Ascending aorta (tissue), 2 donors: ENCODE data around the gene GLRA2. TPM values are rescaled to one million over a fixed set of nuclear protein-coding genes. Genes with fewer than 3 reads are reported as not detected.

Source experiments
- DNase-seq, 2 donors: peaks; one replicate each; pipeline ENCODE4 v3.0.0-alpha.2; 2019; ENCODE audit warnings: low spot score in 2 of 2
- H3K27ac ChIP-seq, 2 donors: fragments of 200-600 bp; sonication (generic); one replicate each; pipeline ENCODE4 v1.5.1; 2016 to 2017; ENCODE audit warnings: mild to moderate bottlenecking in 1 of 2
- H3K27me3 ChIP-seq: fragments of 200-600 bp; sonication (generic); one replicate; pipeline ENCODE4 v1.5.1; 2017
- H3K36me3 ChIP-seq, 2 donors: fragments of 200-600 bp; sonication (generic); one replicate each; pipeline ENCODE4 v1.5.1; 2016
- H3K4me1 ChIP-seq, 2 donors: fragments of 200-600 bp; sonication (generic); one replicate each; pipeline ENCODE4 v1.5.1; 2016 to 2017; ENCODE audit warnings: mild to moderate bottlenecking in 1 of 2
- H3K4me3 ChIP-seq, 2 donors: fragments of 200-600 bp; sonication (generic); one replicate each; pipeline ENCODE4 v1.5.1; 2016 to 2017; ENCODE audit warnings: mild to moderate bottlenecking in 1 of 2
- H3K9me3 ChIP-seq, 2 donors: fragments of 200-600 bp; sonication (generic); one replicate each; pipeline ENCODE4 v1.5.1; 2016
- intact Hi-C: fragments of 100-400 bp; cut with DNase I; formaldehyde crosslinking; loops from one replicate; pipeline ENCODE4 v1.15.1; 2023
- total RNA-seq: library from RNA; depleted of rRNA; stranded (reverse); fragments of >200 nt; gene quantifications from one replicate; pipeline ENCODE4 v1.1.0, GENCODE V29; 2016
- TF ChIP-seq, protein P1 (sequence below), 3 experiments: fragments of 200-600 bp in 2 of 3; fragments of 450-650 bp in 1 of 3; sonication (generic) in 2 of 3; IDR thresholded peaks; one replicate each; pipeline ENCODE4 v1.5.1; 2016 to 2019; ENCODE audit warnings: antibody characterized with exemption in 3 of 3, mild to moderate bottlenecking in 1 of 3, moderate library complexity in 1 of 3

Gene GLRA2
- total RNA-seq, 1 donor from 2014 or later: not detected

DNA sequence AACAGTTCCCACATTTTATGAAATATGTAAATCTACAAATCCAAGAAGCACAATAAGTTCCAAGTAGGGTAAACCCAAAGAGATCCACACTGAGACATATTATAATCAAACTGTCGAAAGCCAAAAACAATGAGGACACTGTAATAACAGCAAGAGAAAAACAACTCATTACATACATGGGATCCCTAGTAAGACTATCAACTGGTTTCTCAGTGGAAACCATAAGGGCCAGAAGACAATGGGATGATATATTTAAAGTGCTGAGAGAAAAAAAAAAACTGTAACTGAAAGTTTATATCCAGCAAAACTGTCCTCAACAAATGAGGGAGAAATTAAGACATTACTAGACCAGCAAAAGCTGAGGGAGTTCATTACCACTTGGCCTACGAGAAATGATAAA, 34.7 kb downstream of the GLRA2 start:
- Histone ChIP-seq H3K4me1 (no peaks in the 10 kb centered on the region), H3K9me3 (peaks cover 0 to 9% of the 10 kb centered on the region in 2 donors), H3K27me3 (no peaks in the 10 kb centered on the region), H3K27ac (no peak overlapping the region), H3K36me3 (no peaks in the 10 kb centered on the region), H3K4me3 (no peak overlapping the region)
- intact Hi-C loops: no loop called here
- TF ChIP-seq, protein P1, sequence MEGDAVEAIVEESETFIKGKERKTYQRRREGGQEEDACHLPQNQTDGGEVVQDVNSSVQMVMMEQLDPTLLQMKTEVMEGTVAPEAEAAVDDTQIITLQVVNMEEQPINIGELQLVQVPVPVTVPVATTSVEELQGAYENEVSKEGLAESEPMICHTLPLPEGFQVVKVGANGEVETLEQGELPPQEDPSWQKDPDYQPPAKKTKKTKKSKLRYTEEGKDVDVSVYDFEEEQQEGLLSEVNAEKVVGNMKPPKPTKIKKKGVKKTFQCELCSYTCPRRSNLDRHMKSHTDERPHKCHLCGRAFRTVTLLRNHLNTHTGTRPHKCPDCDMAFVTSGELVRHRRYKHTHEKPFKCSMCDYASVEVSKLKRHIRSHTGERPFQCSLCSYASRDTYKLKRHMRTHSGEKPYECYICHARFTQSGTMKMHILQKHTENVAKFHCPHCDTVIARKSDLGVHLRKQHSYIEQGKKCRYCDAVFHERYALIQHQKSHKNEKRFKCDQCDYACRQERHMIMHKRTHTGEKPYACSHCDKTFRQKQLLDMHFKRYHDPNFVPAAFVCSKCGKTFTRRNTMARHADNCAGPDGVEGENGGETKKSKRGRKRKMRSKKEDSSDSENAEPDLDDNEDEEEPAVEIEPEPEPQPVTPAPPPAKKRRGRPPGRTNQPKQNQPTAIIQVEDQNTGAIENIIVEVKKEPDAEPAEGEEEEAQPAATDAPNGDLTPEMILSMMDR (IDR thresholded peaks at IDR 0.05): no peak
- DNase-seq: no peak

DNA sequence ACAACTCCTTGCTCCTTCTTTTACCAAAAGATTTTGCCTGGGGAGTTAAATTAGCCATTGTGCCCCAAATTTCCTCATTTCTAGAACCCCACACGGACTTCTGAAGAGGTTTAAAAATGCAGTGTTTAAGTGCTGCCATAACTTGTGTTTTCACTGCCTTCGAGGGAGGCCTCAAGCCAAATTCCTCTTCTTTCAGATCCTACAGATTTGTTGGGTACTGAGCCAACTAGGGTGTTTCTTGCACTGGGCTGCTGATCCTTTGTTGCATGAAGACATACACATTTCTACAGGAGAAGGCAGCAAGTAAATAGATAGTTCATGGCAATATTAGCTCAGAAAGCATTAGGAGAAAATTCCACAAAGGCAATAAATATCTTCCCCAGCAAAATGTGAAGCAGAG, 43.8 kb downstream of the GLRA2 start:
- TF ChIP-seq, protein P1 (IDR thresholded peaks at IDR 0.05): no peak
- Histone ChIP-seq H3K9me3 (no peaks in the 10 kb centered on the region), H3K27ac (no peak overlapping the region), H3K27me3 (no peaks in the 10 kb centered on the region), H3K4me3 (no peak overlapping the region), H3K4me1 (no peaks in the 10 kb centered on the region), H3K36me3 (no peaks in the 10 kb centered on the region)
- intact Hi-C loops: no loop called here
- no peak for DNase-seq

DNA sequence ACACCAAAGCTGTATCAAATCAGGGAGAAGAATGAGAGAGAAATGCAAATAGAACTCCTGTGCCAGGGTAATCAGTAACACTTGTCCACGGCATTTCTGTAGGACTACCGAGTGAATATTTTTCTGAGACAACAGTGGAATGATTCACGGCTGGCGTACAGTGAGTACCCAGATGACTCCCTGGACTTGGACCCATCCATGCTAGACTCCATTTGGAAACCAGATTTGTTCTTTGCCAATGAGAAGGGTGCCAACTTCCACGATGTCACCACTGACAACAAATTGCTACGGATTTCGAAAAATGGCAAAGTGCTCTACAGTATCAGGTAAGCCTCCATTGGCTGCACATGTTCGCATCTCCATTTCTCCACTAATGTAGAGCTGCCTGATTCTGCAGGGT, 51.7 kb downstream of the GLRA2 start:
- TF ChIP-seq, protein P1 (IDR thresholded peaks at IDR 0.05): no peak
- intact Hi-C loops: no loop called here
- no peaks in the 10 kb centered on the region for H3K36me3 ChIP-seq
- no peak for DNase-seq
- H3K27me3 ChIP-seq: no peaks in the 10 kb centered on the region
- no peak overlapping the region for H3K27ac ChIP-seq
- H3K4me3 ChIP-seq: no peak overlapping the region
- H3K9me3 ChIP-seq: no peaks in the 10 kb centered on the region
- no peaks in the 10 kb centered on the region for H3K4me1 ChIP-seq

DNA sequence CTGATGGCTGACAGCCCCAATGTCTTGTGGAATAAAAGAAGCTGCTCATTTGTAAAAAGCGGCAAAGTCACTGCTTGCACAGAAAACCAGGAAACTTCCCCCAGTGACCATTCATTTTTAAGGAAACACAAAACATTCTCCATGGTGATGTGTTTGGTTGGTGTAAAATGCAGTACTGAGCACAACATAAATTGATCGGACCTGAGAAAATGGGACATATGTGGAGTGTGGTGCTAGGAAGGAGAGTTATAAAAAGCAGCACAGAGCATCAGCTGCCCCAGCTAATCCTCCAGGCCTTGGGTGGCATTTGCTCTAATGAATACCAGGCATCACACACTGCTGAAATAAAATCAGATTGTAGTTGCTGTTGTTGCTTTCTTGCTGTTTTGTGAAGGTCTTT, 55.2 kb downstream of the GLRA2 start:
- intact Hi-C loops: no loop called here

DNA sequence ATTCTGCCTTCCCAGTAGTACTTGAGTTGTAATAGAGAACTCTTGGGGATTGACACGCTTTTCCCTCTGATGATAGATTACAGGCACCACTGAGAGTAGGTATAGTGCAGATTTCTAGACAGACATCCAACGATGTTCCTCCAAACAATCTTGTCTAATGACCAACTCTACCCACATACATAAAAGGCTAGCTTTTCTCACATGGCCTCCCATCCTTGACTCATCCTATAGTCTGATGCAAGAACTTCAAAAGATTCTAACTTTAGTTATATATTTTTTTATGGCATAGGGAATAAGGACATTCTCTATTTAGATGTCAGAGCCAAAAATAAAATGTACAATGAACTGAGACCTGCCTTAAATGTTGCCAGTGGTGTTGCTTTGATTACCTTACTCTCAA, 60.9 kb downstream of the GLRA2 start:
- TF ChIP-seq, protein P1 (IDR thresholded peaks at IDR 0.05): no peak
- H3K27me3 ChIP-seq: no peaks in the 10 kb centered on the region
- H3K27ac ChIP-seq: no peak overlapping the region
- no peak overlapping the region for H3K4me3 ChIP-seq
- no peaks in the 10 kb centered on the region for H3K36me3 ChIP-seq
- no peak for DNase-seq
- H3K9me3 ChIP-seq: no peaks in the 10 kb centered on the region
- intact Hi-C loops: no loop called here
- no peaks in the 10 kb centered on the region for H3K4me1 ChIP-seq

More for the DNA sequence above, 55.2 kb downstream of the GLRA2 start:
- Histone ChIP-seq H3K27me3 (no peaks in the 10 kb centered on the region), H3K9me3 (no peaks in the 10 kb centered on the region), H3K4me3 (no peak overlapping the region), H3K36me3 (no peaks in the 10 kb centered on the region), H3K27ac (no peak overlapping the region), H3K4me1 (no peaks in the 10 kb centered on the region)
- TF ChIP-seq, protein P1 (IDR thresholded peaks at IDR 0.05): no peak
- DNase-seq: no peak
